WTC11 (cell line): ENCODE measurements around the gene ZSWIM3. TPM values are rescaled to one million over a fixed set of nuclear protein-coding genes. Genes with fewer than 3 reads are reported as not detected.

Source experiments
- ATAC-seq: fragments of 200-7000 bp; cut with Tn5 transposase; 2 replicates; pipeline ENCODE4 v1.10.0; 2021; ENCODE audit warnings: mild to moderate bottlenecking, moderate library complexity
- CTCF ChIA-PET: fragments of 300-600 bp; sonication (Branson Sonifier 250); formaldehyde crosslinking; loops from one replicate; lab custom pipeline; 2021; ENCODE audit warnings: antibody characterized with exemption; lab: Charles Lee
- POLR2A ChIA-PET: fragments of 350-600 bp; sonication (Branson Sonifier 250); formaldehyde crosslinking; loops from one replicate; lab custom pipeline; 2021; ENCODE audit warnings: antibody characterized with exemption; lab: Charles Lee
- DNase-seq: peaks from one replicate; pipeline ENCODE4 v3.0.0; 2021; ENCODE audit warnings: low spot score
- H3K27ac Mint-ChIP-seq: 2 replicates; pipeline ENCODE4 v1.8.0; 2021; ENCODE audit warnings: mixed read lengths
- H3K27me3 Mint-ChIP-seq: 2 replicates; pipeline ENCODE4 v1.8.0; 2021; ENCODE audit warnings: low read depth, mild to moderate bottlenecking, moderate library complexity, mixed read lengths
- H3K36me3 Mint-ChIP-seq: 2 replicates; pipeline ENCODE4 v1.8.0; 2021; ENCODE audit warnings: mixed read lengths
- H3K4me1 Mint-ChIP-seq: 2 replicates; pipeline ENCODE4 v1.8.0; 2022; ENCODE audit warnings: mixed read lengths
- H3K4me3 Mint-ChIP-seq: 2 replicates; pipeline ENCODE4 v1.8.0; 2021; ENCODE audit warnings: mild to moderate bottlenecking, moderate library complexity, mixed read lengths
- H3K9me3 Mint-ChIP-seq: 2 replicates; pipeline ENCODE4 v1.8.0; 2021; ENCODE audit warnings: mixed read lengths
- AR ChIP-seq: fragments of 250-450 bp; sonication (Bioruptor Pico); IDR thresholded peaks from 2 replicates; pipeline ENCODE4 v1.9.0; 2021; ENCODE audit warnings: mild to moderate bottlenecking
- ATF3 ChIP-seq: sonication (generic); formaldehyde crosslinking; conservative IDR thresholded peaks from 2 replicates; pipeline ENCODE4 v1.8.1; 2022; ENCODE audit warnings: mild to moderate bottlenecking, missing genetic modification reagents
- CBFB ChIP-seq: sonication (generic); formaldehyde crosslinking; IDR thresholded peaks from 2 replicates; pipeline ENCODE4 v1.8.1; 2022; ENCODE audit warnings: mild to moderate bottlenecking, low read depth, missing genetic modification reagents
- E2F1 ChIP-seq: sonication (generic); formaldehyde crosslinking; IDR thresholded peaks from 2 replicates; pipeline ENCODE4 v1.8.0; 2022; ENCODE audit warnings: mild to moderate bottlenecking, missing genetic modification reagents
- ELF4 ChIP-seq: sonication (generic); formaldehyde crosslinking; IDR thresholded peaks from 2 replicates; pipeline ENCODE4 v1.8.1; 2022; ENCODE audit warnings: low read depth, mild to moderate bottlenecking, moderate library complexity, missing genetic modification reagents
- ETV6 ChIP-seq: sonication (generic); formaldehyde crosslinking; IDR thresholded peaks from 2 replicates; pipeline ENCODE4 v1.8.1; 2022; ENCODE audit warnings: mild to moderate bottlenecking, missing genetic modification reagents
- HMGA2 ChIP-seq: fragments of 250-450 bp; sonication (Bioruptor Pico); IDR thresholded peaks from 2 replicates; pipeline ENCODE4 v1.4.0; 2021; ENCODE audit warnings: mild to moderate bottlenecking, moderate library complexity
- HMGXB4 ChIP-seq: sonication (generic); formaldehyde crosslinking; IDR thresholded peaks from 2 replicates; pipeline ENCODE4 v1.8.1; 2023; ENCODE audit warnings: mild to moderate bottlenecking, moderate library complexity, missing genetic modification reagents
- IRF1 ChIP-seq: sonication (generic); formaldehyde crosslinking; IDR thresholded peaks from 2 replicates; pipeline ENCODE4 v1.8.0; 2023; ENCODE audit warnings: missing genetic modification reagents
- MXD4 ChIP-seq: fragments of 250-450 bp; sonication (Bioruptor Pico); IDR thresholded peaks from 2 replicates; pipeline ENCODE4 v1.8.0; 2021; ENCODE audit warnings: mild to moderate bottlenecking, moderate library complexity, borderline replicate concordance
- NFYB ChIP-seq: sonication (generic); formaldehyde crosslinking; conservative IDR thresholded peaks from 2 replicates; pipeline ENCODE4 v1.8.0; 2022; ENCODE audit warnings: low read depth, missing genetic modification reagents
- OVOL2 ChIP-seq: fragments of 250-450 bp; sonication (Bioruptor Pico); IDR thresholded peaks from 2 replicates; pipeline ENCODE4 v1.9.0; 2021; ENCODE audit warnings: mild to moderate bottlenecking, borderline replicate concordance
- PRRX2 ChIP-seq: fragments of 250-450 bp; sonication (Bioruptor Pico); IDR thresholded peaks from 2 replicates; pipeline ENCODE4 v1.8.0; 2021; ENCODE audit warnings: mild to moderate bottlenecking
- SMAD3 ChIP-seq: sonication (generic); formaldehyde crosslinking; IDR thresholded peaks from 2 replicates; pipeline ENCODE4 v1.8.0; 2022; ENCODE audit warnings: missing genetic modification reagents, mild to moderate bottlenecking, borderline replicate concordance
- TP53 ChIP-seq: sonication (generic); formaldehyde crosslinking; IDR thresholded peaks from 2 replicates; pipeline ENCODE4 v1.8.1; 2023; ENCODE audit warnings: mild to moderate bottlenecking, missing genetic modification reagents
- ZBTB21 ChIP-seq: sonication (generic); formaldehyde crosslinking; IDR thresholded peaks from 2 replicates; pipeline ENCODE4 v1.8.1; 2023; ENCODE audit warnings: mild to moderate bottlenecking, missing genetic modification reagents, borderline replicate concordance
- ZNF423 ChIP-seq: fragments of 250-450 bp; sonication (Bioruptor Pico); IDR thresholded peaks from 2 replicates; pipeline ENCODE4 v2.1.2; 2022; ENCODE audit warnings: mild to moderate bottlenecking, moderate library complexity
- ZNF512 ChIP-seq: sonication (generic); formaldehyde crosslinking; IDR thresholded peaks from 2 replicates; pipeline ENCODE4 v1.8.1; 2022; ENCODE audit warnings: missing genetic modification reagents, borderline replicate concordance
- total RNA-seq: library from RNA; stranded (reverse); gene quantifications from 3 replicates; pipeline ENCODE4 v1.2.3, GENCODE V29; 2021

Gene ZSWIM3
- total RNA-seq, 1 experiment from 2014 or later, result 3.4 TPM

GRCh38 chr20:45812157-45813005 lies 45.0 kb upstream of the ZSWIM3 start, which contains the start of gene UBE2C (continued):
- TF ChIP-seq E2F1 (peak; percentile 87), ZNF512 (no peak), TP53 (CRISPR knock-in tag) (peak; percentile 25; the same call in 1 of the 2 replicates), NFYB (CRISPR knock-in tag) (peak; percentile 98), IRF1 (CRISPR knock-in tag) (no peak)

- H3K27ac Mint-ChIP-seq, result peak overlapping the region; percentile 85
- H3K9me3 Mint-ChIP-seq, result no peaks in the 10 kb centered on the region
- ATAC-seq, result peak; percentile 1; the same call in 1 of the 2 replicates
- DNase-seq, result no peak
- TF ChIP-seq HMGA2 (CRISPR knock-in tag) (no peak), CBFB (CRISPR knock-in tag) (no peak), PRRX2 (CRISPR knock-in tag) (no peak), MXD4 (no peak), ETV6 (CRISPR knock-in tag) (0 out of 2 replicates have a peak, but pooled peaks have one; percentile 41)
- H3K36me3 Mint-ChIP-seq, result peaks cover 62% of the 10 kb centered on the region
- peak overlapping the region; percentile 99 for H3K4me3 Mint-ChIP-seq
- peaks cover 24% of the 10 kb centered on the region for H3K4me1 Mint-ChIP-seq
- H3K27me3 Mint-ChIP-seq, result no peaks in the 10 kb centered on the region
- ChIA-PET POLR2A (interaction anchor here (0.8 to 1.4 kb wide), 3 partner anchors 14 to 121 kb away, joined by 3 read pairs; partner anchors contain the start of genes PCIF1 and PLTP), CTCF (interaction anchor here (0.6 to 2.6 kb wide), 5 partner anchors 11 to 157 kb away, joined by 3 to 13 read pairs (median 4); partner anchors contain the start of genes CTSA and NEURL2)
Observed at GRCh38 chr20:45813006-45813340, 44.4 kb upstream of the ZSWIM3 start.

- no peaks in the 10 kb centered on the region for H3K27me3 Mint-ChIP-seq
- TF ChIP-seq HMGA2 (CRISPR knock-in tag), result no peak
- TF ChIP-seq ELF4 (CRISPR knock-in tag), result no peak
- TF ChIP-seq HMGXB4 (CRISPR knock-in tag), result no peak
- no peak for TF ChIP-seq ZNF423 (CRISPR knock-in tag)
- TF ChIP-seq ZBTB21 (CRISPR knock-in tag), result no peak
- TF ChIP-seq CBFB (CRISPR knock-in tag), result no peak
- TF ChIP-seq ATF3 (CRISPR knock-in tag), result no peak
- TF ChIP-seq AR (CRISPR knock-in tag), result no peak
- TF ChIP-seq OVOL2 (CRISPR knock-in tag), result no peak
- TF ChIP-seq SMAD3 (CRISPR knock-in tag), result no peak
- TF ChIP-seq, all 79 proteins: peak for 0
- H3K36me3 Mint-ChIP-seq, result peaks cover 60% of the 10 kb centered on the region
- H3K9me3 Mint-ChIP-seq, result no peaks in the 10 kb centered on the region
- POLR2A ChIA-PET, result interaction anchor here (0.8 to 1.4 kb wide), 2 partner anchors 98 to 121 kb away, joined by 3 read pairs; partner anchors contain the start of genes PCIF1 and PLTP
- peak overlapping the region; percentile 85; the same call in 1 of the 2 replicates for H3K27ac Mint-ChIP-seq
- H3K4me1 Mint-ChIP-seq, result peaks cover 24% of the 10 kb centered on the region
- CTCF ChIA-PET, result interaction anchor here (1.2 to 2.6 kb wide), 4 partner anchors 11 to 156 kb away, joined by 3 to 13 read pairs (median 6); partner anchors contain the start of genes CTSA and NEURL2
- H3K4me3 Mint-ChIP-seq, result peak overlapping the region; percentile 99
- DNase-seq (no peak), ATAC-seq (no peak)
Observed at GRCh38 chr20:45813489-45813888, 43.9 kb upstream of the ZSWIM3 start.
